HCT116 (cell line): Measurements from ENCODE around the gene IGSF21. TPM values are rescaled to one million over a fixed set of nuclear protein-coding genes. Genes with fewer than 3 reads are reported as not detected.

Source experiments
- ATAC-seq: fragments of 200-7000 bp; cut with Tn5 transposase; 2 replicates; pipeline ENCODE4 v1.9.1; 2020; ENCODE audit warnings: mild to moderate bottlenecking, moderate library complexity
- BruUV-seq: library from RNA; stranded (reverse); fragments of 400-500 nt; replicated peaks from 2 replicates; lab custom pipeline; 2021; lab: Mats Ljungman, UMichigan
- CTCF ChIA-PET: fragments of 300-600 bp; sonication (Branson Sonifier 250); formaldehyde crosslinking; loops from one replicate; lab custom pipeline; 2021; ENCODE audit warnings: antibody characterized with exemption; lab: Charles Lee
- POLR2A ChIA-PET: fragments of 300-600, 350-600 bp; sonication (Branson Sonifier 250); formaldehyde crosslinking; loops from one replicate; lab custom pipeline; 2021; ENCODE audit warnings: antibody characterized with exemption; lab: Charles Lee
- RAD21 ChIA-PET, 2 experiments: fragments of 300-600 bp; sonication (Branson Sonifier 250); formaldehyde crosslinking; loops; one replicate each; lab custom pipeline; 2023; ENCODE audit warnings: low total read pairs in 2 of 2; ENCODE audit not compliant: uncharacterized antibody in 2 of 2, unreplicated experiment in 2 of 2, low non-redundant PET in 1 of 2; lab: Charles Lee
- DNase-seq: peaks from one replicate; pipeline ENCODE4 v3.0.0-alpha.2; 2010; ENCODE audit warnings: low read depth, low spot score
- H2AFZ ChIP-seq: fragments of 200-600 bp; shearing (Covaris generic), sonication (generic); 2 replicates; pipeline ENCODE4 v1.6.1; 2017; ENCODE audit warnings: low read depth, mixed run types, mixed read lengths, antibody characterized with exemption, low read length; ENCODE audit not compliant: poor library complexity, severe bottlenecking
- H3K27ac ChIP-seq: 2 replicates; pipeline ENCODE4 v1.5.1; 2012; ENCODE audit warnings: low read depth, low read length
- H3K27me3 ChIP-seq: fragments of 200-600 bp; sonication (generic); 2 replicates; pipeline ENCODE4 v1.6.1; 2016; ENCODE audit warnings: mixed run types, low read length, mixed read lengths; ENCODE audit not compliant: insufficient read depth
- H3K36me3 ChIP-seq, 2 experiments: fragments of 200-500 bp in 1 of 2; fragments of 200-600 bp in 1 of 2; sonication (Bioruptor generic) in 1 of 2; sonication (generic) in 1 of 2; 2 replicates each; pipeline versions ENCODE4 v1.5.1 to v1.6.1; 2014 to 2016; ENCODE audit warnings: low read length in 2 of 2, inconsistent platforms in 1 of 2, mixed read lengths in 1 of 2, mixed run types in 1 of 2; ENCODE audit not compliant: insufficient read depth in 2 of 2, control insufficient read depth in 1 of 2
- H3K4me1 ChIP-seq, 2 experiments: fragments of 200-600 bp in 1 of 2; sonication (generic) in 1 of 2; 2 replicates each; pipeline versions ENCODE4 v1.5.1 to v1.6.1; 2012 to 2017; ENCODE audit warnings: low read length in 2 of 2, inconsistent platforms in 1 of 2, mild to moderate bottlenecking in 1 of 2, mixed read lengths in 1 of 2, mixed run types in 1 of 2, moderate library complexity in 1 of 2; ENCODE audit not compliant: insufficient read depth in 2 of 2, control insufficient read depth in 1 of 2
- H3K4me2 ChIP-seq: fragments of 200-600 bp; sonication (generic); 2 replicates; pipeline ENCODE4 v1.6.1; 2017; ENCODE audit warnings: mixed run types, low read length, mixed read lengths
- H3K4me3 ChIP-seq, 2 experiments: fragments of 200-600 bp in 1 of 2; sonication (generic) in 1 of 2; replicated peaks in 1 of 2; 2 replicates each; pipeline ENCODE4 v1.5.1; 2011 to 2016; ENCODE audit warnings: low read length in 2 of 2, control low read depth in 1 of 2, low read depth in 1 of 2, mild to moderate bottlenecking in 1 of 2, mixed read lengths in 1 of 2, mixed run types in 1 of 2
- H3K79me2 ChIP-seq: fragments of 200-600 bp; sonication (generic); 2 replicates; pipeline ENCODE4 v1.6.1; 2017; ENCODE audit warnings: mild to moderate bottlenecking, mixed run types, low read length, moderate library complexity, mixed read lengths; ENCODE audit not compliant: insufficient read depth
- H3K9ac ChIP-seq: fragments of 200-600 bp; sonication (generic); 2 replicates; pipeline ENCODE4 v1.6.1; 2016; ENCODE audit warnings: low read length, mixed read lengths
- H3K9me2 ChIP-seq: fragments of 200-600 bp; sonication (generic), shearing (Covaris generic); 2 replicates; pipeline ENCODE4 v1.6.1; 2017; ENCODE audit warnings: mixed run types, mild to moderate bottlenecking, moderate library complexity; ENCODE audit not compliant: insufficient read depth
- H3K9me3 ChIP-seq, 2 experiments: fragments of 200-500 bp in 1 of 2; fragments of 200-600 bp in 1 of 2; sonication (Bioruptor generic) in 1 of 2; sonication (generic) in 1 of 2; 2 replicates each; pipeline ENCODE4 v1.6.1; 2014 to 2017; ENCODE audit warnings: low read length in 2 of 2, mixed read lengths in 2 of 2, inconsistent platforms in 1 of 2, low read depth in 1 of 2, mild to moderate bottlenecking in 1 of 2, mixed run types in 1 of 2, moderate library complexity in 1 of 2; ENCODE audit not compliant: control insufficient read depth in 1 of 2, insufficient read depth in 1 of 2
- H4K20me1 ChIP-seq: fragments of 200-600 bp; sonication (generic), shearing (Covaris generic); 2 replicates; pipeline ENCODE4 v1.6.1; 2017; ENCODE audit warnings: mixed run types, mild to moderate bottlenecking, moderate library complexity; ENCODE audit not compliant: insufficient read depth
- ELF1 ChIP-seq: IDR thresholded peaks from 2 replicates; pipeline ENCODE4 v1.6.1; 2012; ENCODE audit warnings: low read depth, borderline replicate concordance
- FOSL1 ChIP-seq: IDR thresholded peaks from 2 replicates; pipeline ENCODE4 v1.6.1; 2012; ENCODE audit warnings: low read depth
- SIN3A ChIP-seq: IDR thresholded peaks from 2 replicates; pipeline ENCODE4 v1.6.1; 2012; ENCODE audit warnings: low read depth
- SP1 ChIP-seq: IDR thresholded peaks from 2 replicates; pipeline ENCODE4 v1.6.1; 2012; ENCODE audit warnings: low read depth
- SRF ChIP-seq: IDR thresholded peaks from 2 replicates; pipeline ENCODE4 v1.6.1; 2012; ENCODE audit warnings: low read depth
- YY1 ChIP-seq: IDR thresholded peaks from 2 replicates; pipeline ENCODE4 v1.6.1; 2011; ENCODE audit warnings: low read length, low read depth, moderate library complexity, mild to moderate bottlenecking; ENCODE audit not compliant: insufficient replicate concordance; ENCODE audit errors: extremely low read depth
- intact Hi-C: fragments of 100-400 bp; cut with micrococcal nuclease; formaldehyde crosslinking; loops from 2 replicates; pipeline ENCODE4 v1.10.0; 2022
- total RNA-seq: library from RNA; stranded (reverse); gene quantifications from one replicate; pipeline ENCODE4 v1.2.1, GENCODE V29; 2021; ENCODE audit not compliant: unreplicated experiment
- TF ChIP-seq, protein P1 (sequence below): IDR thresholded peaks from 2 replicates; pipeline ENCODE4 v1.6.1; 2012
- TF ChIP-seq, protein P2 (sequence below), 3 experiments: fragments of 200-600 bp in 1 of 3; sonication (generic) in 1 of 3; IDR thresholded peaks in 2 of 3; conservative IDR thresholded peaks in 1 of 3; 2 replicates each; pipeline ENCODE4 v1.5.1; 2012 to 2017; ENCODE audit warnings: low read depth in 2 of 3, low read length in 2 of 3, antibody characterized with exemption in 1 of 3, borderline replicate concordance in 1 of 3, control low read depth in 1 of 3, mild to moderate bottlenecking in 1 of 3, mixed read lengths in 1 of 3, mixed run types in 1 of 3, moderate library complexity in 1 of 3; ENCODE audit not compliant: insufficient read depth in 1 of 3

The IGSF21 gene
- total RNA-seq, 1 experiment from 2014 or later: not detected

DNA sequence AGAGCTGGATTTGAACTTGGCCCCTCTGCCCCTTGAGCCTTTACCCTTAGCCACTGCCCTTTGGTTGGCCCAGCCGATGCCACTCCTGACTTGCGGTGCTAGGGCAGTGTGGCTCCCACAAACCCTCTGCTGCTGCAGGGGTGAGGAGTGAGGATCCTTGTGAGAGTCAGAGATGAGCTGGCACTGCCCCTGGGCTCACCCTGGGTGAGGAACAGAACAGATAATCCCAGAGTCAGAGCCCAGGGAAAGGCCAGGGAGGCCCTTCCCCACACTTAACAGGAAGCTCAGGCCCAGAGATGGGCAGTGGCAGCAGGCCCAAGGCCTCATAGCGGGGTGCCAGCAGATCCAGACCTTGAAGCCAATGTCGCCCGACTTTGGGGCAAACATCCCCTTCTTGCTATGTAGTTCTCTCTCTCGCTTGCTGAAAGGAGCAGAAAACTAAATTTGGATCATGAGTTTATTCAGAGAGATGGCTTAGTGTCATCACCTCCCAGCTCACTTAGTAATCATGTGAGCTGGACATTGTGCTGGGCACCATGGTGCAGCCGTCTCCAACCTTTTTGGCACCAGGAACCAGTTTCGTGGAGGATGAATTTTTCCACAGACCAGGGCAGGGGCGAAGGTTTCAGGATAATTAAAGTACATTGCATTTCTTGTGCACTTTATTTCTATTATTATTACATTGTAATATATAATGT, 81.4 kb downstream of the IGSF21 start:
- Histone ChIP-seq H3K9me3 (no peaks in the 10 kb centered on the region), H3K36me3 (no peaks in the 10 kb centered on the region), H3K27me3 (peaks cover 64% of the 10 kb centered on the region), H2AFZ (no peak overlapping the region), H4K20me1 (no peaks in the 10 kb centered on the region), H3K4me1 (no peaks in the 10 kb centered on the region), H3K9me2 (no peaks in the 10 kb centered on the region), H3K79me2 (no peaks in the 10 kb centered on the region), H3K9ac (no peak overlapping the region), H3K27ac (no peak overlapping the region), H3K4me3 (no peak overlapping the region), H3K4me2 (no peak overlapping the region)
- intact Hi-C loops: no loop called here
- DNase-seq (no peak), ATAC-seq (no peak)
- CTCF ChIA-PET: no interaction called here
- POLR2A ChIA-PET: no interaction called here
- BruUV-seq: no TSS peak
- RAD21 ChIA-PET: no interaction called here
- TF ChIP-seq SIN3A (no peak), YY1 (no peak), SRF (no peak), SP1 (no peak), ELF1 (no peak), FOSL1 (no peak)
- TF ChIP-seq, protein P1, sequence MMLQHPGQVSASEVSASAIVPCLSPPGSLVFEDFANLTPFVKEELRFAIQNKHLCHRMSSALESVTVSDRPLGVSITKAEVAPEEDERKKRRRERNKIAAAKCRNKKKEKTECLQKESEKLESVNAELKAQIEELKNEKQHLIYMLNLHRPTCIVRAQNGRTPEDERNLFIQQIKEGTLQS: no peak
- TF ChIP-seq, protein P2, sequence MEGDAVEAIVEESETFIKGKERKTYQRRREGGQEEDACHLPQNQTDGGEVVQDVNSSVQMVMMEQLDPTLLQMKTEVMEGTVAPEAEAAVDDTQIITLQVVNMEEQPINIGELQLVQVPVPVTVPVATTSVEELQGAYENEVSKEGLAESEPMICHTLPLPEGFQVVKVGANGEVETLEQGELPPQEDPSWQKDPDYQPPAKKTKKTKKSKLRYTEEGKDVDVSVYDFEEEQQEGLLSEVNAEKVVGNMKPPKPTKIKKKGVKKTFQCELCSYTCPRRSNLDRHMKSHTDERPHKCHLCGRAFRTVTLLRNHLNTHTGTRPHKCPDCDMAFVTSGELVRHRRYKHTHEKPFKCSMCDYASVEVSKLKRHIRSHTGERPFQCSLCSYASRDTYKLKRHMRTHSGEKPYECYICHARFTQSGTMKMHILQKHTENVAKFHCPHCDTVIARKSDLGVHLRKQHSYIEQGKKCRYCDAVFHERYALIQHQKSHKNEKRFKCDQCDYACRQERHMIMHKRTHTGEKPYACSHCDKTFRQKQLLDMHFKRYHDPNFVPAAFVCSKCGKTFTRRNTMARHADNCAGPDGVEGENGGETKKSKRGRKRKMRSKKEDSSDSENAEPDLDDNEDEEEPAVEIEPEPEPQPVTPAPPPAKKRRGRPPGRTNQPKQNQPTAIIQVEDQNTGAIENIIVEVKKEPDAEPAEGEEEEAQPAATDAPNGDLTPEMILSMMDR (IDR thresholded peaks at IDR 0.05 in 2 of 3, conservative IDR thresholded peaks at IDR 0.05 in 1 of 3; ENCODE audit: borderline replicate concordance in 1 of 3, insufficient read depth in 1 of 3, low read depth in 2 of 3, low read length in 2 of 3): no peak
